HuH-7 (cell line): ENCODE data around the gene RHOJ.
"Not testable (repeated sequence)": the region's sequence is repeated elsewhere in the genome, so short reads cannot be mapped to it uniquely, and the experiment has no call there.

Experiments used
- DNase-seq: peaks from one replicate; pipeline ENCODE4 v3.0.0; 2011; ENCODE audit warnings: low spot score

The RHOJ gene

DNA sequence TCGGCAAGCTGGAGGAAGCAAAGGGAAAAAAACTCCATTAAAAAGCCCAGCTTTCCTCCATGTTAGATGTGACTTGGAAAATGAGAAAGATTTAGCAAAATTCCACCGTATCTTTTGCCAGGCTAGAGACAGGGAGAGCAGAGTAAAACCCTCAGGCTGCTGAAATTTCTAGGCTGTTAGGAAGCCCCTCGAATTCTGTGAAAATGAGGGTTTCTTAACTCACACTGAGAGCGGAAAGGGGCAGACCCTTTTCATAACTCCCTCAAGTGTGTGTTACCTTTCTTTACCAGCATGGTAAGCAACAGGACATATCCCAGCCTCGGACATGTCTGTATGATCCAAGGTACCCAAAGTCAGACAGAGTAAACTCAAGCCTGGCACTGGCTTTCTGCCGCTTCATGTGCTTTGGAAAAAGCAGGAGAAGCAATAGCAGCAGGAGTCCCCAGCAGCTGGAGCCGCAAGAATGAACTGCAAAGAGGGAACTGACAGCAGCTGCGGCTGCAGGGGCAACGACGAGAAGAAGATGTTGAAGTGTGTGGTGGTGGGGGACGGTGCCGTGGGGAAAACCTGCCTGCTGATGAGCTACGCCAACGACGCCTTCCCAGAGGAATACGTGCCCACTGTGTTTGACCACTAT is at the start of gene RHOJ:
Gene RHOJ (plus strand): TSS at position 37 of the 637 bp plus-strand sequence. CDS start 427 bp downstream, at position 464.
- DNase-seq = no peak

DNA sequence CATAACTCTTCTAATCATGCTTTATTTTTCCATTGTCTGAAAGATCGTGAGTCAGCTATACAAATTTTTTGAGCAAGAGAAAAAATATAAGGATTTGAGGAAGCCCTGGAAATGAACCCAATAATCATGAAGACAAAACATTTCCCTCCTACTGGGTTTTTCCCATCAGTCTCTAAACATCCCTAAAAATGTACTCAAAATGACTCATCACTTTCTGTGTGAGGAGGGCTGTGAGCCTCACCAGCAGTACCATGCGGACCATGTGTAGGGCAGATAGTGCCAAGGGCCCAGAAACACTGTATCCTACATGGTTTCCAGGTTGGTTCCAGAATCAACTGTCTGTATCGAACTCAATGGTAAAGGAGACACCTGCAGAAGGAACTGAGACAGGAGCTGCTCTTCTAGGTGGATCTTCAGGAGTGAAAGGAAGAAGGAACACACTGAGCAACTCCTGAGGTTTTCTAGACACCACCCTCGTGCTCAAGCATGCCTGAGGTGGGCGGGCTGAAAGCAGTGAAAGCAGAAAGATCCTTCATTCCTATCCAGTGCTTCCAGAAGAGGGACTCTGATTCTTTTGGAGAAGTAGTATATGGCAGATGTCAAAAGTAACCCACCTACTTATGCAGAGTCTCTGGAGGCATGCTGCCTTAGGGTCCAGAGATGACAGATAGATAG is 48.6 kb upstream of the RHOJ start:
- no peak for DNase-seq

DNA sequence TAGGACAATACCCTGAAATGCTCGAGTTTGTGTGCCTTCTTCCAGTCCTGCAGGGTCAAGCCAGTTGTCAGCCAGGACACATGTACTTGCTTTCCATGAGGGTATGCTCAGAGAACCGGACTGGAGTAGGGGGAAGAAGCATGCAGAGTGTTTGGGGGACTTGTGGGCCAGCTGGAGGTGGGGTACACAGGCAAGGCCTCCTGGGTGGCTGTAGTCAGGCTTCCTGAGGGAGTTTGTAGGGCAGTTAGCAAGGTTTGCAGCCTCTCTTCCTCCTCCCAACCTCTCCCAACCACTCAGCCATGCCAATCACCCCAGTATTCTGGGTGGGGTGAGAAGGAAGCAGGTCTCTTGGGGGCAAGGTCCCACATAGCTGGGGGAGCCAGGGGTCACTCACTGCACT is 47.0 kb upstream of the RHOJ start:
- DNase-seq = no peak

DNA sequence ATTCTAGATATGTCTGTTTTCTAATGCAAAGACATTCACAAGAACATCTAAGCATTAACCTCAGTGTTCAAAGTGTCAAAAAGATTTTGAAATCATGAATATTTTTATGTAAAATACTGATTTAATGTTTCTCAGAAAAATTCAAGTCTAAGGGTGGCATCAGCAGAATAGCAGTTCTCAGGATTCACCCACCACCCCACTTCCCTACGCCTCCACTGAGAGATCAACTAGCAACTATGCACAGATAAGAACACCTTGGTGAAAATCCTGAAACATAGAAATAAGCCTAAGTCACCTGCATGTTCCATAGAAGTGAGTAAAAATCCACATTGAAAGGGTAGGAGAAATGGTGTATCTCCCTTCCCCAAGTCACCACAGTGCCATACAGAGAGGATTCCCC is 40.9 kb upstream of the RHOJ start:
- DNase-seq = no peak

DNA sequence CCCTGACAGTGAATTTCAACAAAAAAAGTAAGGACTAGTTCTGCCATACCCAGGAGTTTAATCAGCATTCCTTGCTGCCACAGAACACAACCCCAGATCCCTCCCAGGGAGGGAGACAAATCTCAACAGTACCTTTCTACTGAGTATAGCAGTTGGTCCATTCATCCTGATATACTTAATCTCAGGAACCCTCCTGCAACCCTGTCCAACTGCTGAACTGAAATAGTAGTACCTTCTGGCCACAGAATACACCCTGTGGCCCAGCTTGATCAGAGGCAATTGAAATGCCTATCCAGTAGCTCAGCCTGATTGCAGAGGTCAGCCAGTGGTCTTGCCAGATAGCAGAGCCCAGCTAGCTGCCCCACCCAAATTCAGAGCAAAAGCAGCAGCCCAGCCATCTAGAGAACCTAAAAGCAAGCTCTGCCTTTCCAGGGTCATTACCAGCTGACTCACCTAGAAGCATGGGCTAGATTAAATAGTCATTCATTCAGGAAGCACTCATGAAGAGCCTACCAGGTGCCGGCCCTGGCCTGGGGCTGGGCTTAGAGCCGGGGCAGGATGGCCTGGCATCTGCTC is 40.0 kb upstream of the RHOJ start:
- no peak for DNase-seq

DNA sequence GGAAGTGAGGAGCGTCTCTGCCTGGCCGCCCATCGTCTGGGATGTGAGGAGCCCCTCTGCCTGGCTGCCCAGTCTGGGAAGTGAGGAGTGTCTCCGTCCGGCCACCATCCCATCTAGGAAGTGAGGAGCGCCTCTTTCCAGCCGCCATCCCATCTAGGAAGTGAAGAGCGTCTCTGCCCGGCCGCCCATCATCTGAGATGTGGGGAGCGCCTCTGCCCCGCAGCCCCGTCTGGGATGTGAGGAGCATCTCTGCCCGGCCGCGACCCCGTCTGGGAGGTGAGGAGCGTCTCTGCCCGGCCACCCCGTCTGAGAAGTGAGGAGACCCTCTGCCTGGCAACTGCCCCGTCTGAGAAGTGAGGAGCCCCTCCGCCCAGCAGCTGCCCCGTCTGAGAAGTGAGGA is 39.0 kb upstream of the RHOJ start:
- not testable (repeated sequence) for DNase-seq

DNA sequence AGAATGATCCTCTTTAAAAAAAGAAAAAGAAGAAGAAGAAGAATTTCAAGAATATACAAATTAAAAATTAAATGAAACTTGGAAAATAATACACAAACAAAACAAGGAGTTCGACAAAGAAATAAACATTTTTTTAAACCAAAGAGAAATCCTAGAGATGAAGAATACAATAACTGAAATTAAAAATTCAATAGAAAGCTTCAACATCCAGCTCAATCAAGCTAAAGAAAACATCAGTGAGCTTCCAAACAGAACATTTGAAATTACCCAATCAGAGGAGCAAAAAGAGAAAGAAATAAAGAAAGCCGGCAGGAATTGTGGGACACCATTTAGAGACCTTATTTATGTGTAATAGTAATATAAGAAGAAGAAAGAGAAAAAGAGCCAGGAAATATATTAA is 37.2 kb upstream of the RHOJ start:
- DNase-seq = no peak

DNA sequence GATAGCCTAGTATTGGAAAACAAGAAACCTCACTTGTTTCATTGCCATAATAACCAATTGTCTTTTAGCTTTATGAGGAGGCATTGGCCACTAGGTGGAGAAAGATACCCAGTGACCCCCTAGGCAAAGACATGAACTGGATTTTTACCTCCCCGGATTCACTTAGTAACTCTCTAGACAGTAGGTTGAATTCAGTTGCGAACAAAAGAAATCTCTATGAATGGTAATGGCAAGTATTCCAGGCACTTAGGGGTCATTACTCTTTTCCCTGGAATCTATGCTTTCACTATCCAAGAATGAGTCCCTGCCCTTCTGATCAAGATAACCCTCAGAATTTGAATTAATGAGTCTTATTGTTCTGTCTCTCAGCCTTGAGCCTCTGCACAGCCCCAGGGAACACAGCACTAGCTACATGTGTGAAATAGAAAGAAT is 29.5 kb upstream of the RHOJ start:
- DNase-seq = peak; percentile 38

DNA sequence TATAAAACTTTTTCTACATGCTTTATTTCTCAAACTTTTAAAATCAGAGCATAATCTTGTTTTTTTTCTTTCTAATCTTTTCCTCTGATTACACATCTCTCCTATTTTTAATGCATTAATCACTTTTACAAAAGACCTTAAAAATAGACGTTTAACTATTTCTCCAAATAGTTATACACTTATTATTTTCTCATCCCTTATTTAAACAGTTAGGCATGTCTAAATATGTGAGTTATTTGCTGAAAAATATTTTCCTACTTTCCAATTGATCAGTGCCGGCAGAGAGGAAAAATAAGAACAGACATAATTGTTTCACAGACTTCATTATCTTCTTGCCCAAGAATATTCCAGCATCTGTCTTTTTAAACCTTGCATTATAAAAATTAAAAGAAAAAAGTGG is 28.7 kb upstream of the RHOJ start:
- DNase-seq = no peak

DNA sequence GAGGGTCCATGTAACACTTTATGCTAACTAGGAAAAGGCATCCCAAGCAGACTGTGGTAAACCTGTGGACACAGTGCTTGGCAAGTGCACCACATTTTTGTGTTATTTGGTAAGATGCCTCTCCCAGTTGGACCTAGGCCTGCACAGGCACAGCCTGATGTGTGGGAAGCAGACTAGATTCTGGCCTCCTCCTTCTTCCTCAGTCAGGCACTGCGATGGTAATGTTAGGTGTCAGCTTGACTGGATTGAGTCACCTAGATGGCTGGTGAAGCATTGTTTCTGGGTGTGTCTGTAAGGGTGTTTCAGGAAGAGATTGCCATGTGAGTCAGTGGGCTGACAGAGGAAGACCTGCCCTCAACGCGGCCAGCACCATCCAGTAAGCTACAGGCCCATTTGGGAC is 25.3 kb upstream of the RHOJ start:
- DNase-seq = no peak

DNA sequence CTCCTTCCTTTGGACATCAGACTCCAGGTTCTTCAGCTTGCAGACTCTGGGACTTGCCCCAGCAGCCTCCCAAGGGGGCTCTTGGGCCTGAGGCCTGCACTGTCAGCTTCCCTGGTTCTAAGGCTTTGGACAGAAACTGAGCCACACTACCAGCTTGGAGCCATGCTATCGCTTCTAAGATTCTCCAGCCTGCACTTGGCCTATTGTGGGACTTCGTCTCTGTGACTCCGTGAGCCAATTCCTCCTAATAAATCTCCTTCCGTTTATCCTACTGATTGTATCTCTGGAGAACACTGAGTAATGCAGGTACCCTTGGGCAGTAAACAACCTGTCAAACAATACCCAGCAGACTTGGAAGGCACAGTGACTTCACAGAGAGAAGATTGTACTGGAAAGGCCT is 24.9 kb upstream of the RHOJ start:
- DNase-seq = no peak

DNA sequence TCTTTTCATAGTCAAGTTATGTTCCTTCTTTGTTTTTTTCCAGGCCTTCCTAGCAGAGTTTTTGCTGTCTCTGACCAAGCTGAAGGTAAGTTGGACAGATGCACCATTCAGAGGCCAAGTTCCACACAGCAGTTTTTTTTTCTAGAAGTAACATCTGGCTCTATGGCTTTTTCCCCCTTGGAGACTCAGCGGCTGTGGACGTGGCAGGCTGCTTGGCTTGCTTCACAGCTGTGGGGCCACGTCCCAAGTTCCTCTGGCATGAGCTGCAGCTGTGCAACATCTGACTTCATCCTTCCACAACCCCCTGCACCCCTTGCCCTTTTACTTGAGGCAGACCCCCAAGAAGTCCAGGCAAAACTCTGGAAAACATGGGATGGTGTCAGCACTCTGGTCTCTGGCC is 24.2 kb upstream of the RHOJ start:
- no peak for DNase-seq

DNA sequence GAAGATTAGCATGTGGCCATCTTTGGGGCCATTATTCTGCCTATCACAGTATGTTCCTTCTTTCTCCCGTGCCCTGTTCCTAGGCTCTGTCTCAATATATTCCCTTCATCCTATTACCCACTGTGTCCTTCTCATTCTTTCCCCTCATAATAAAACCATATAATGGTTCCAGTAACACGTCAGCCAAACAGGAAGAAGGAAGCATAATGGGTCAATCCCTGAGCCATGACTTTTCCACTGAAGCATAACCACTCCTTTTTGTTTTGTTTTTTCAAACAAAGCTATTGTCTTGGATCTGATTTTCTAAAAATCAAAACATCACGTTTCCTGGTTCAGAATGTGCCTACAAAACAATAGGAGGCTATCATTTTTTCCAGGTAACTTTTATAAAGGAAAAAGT is 21.3 kb upstream of the RHOJ start:
- no peak for DNase-seq

DNA sequence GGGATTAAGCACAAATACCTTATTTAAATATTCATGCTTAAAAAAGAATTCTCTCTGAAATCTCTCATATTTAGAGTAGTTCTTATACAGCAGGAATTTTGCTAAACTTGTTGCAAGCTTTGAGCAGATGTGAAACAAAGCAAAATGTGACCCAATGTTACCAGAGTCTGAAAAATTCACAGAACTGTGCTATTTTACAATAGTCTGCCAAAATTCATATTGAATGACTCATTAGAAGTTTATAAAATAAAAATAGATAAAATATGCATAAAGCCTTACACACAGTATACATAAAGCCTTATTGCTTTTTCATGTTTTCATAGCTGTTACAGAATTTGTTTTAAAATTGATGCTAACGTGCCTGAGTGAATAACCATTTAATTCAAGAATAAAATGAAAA is 17.8 kb upstream of the RHOJ start:
- no peak for DNase-seq

DNA sequence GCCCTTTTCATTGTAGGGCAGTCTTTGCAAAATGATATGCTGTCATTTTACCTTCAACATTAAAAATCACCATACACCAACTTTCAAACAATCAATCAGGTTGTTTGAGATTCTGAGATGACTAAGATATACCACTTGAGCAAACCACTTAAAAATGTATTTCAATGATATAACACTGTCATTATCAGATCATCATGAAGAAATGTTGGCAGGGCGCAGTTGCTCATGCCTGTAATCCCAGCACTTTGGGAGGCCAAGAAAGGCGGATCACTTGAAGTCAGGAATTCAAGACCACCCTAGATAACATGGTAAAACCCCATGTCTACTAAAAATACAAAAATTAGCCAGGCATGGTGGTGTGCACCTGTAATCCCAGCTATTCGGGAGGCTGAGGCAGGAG is 13.0 kb upstream of the RHOJ start:
- DNase-seq = no peak

DNA sequence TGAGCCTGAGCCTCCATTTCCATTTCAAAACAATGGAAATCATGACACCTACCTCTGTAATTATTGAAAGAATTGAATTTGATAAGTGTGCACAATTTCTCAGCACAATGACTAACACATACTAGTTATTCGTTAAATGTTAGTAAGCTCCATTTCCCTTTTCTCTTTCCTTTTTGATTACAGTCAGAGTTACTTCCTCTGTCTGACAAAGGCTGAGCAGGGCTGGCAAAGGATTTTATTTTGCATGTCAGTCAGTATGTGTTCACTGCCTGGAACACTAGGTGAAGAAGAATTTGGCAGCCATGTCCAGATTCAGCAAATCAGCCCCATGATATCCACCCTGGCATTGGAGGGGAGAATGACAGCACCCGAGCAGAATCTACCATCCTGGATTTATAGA is 12.2 kb upstream of the RHOJ start:
- DNase-seq = no peak

DNA sequence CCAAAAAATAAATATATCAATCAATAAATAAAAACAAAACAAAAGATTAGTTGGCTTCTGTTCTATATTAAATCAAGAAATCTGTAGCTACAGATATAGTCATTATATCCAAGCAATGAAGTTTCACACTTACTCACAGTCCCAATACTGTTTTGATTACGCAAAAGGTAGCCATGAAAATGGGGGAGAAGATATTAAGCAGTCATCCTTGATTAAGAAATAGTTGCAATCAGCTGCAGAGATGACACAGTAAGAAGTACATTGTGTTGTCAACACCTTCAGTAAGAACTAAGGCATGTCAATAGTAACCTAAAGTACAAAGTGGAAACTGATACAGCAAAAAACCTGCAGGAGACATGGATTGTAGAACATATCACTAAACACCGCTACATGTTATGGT is 11.0 kb upstream of the RHOJ start:
- no peak for DNase-seq

DNA sequence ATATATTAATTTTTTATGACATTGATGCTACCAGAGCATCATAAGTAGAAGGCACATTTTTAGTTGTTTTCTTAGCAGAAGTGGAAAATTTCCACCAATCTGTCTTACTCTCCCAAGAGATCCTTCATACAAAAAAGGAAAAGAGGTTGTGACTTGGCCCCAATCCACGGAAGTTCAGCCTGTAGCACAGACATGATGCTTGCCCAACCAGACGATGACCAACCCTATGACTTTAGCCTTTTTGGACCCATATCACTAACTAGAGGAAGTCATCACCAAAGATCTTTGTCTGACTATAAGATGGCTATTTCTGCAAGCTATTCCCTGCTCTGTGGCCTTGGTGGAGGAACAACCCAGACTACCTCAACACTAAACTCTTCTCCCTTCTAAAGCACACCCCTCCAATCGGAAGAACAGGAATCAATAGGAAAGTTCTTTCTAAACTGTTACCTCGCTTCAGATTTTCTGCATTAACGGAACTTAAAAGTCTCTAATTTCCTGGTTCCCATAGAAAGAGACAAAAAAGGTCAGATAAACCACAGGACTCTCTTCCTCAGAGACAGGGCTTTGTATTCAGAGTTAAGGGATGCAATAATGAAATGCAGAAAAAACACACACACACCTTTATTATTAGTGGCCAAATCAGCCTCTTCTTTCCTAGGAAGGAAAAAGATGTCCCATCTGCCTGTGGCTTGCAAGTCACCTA is 4.1 kb upstream of the RHOJ start:
- DNase-seq = no peak

DNA sequence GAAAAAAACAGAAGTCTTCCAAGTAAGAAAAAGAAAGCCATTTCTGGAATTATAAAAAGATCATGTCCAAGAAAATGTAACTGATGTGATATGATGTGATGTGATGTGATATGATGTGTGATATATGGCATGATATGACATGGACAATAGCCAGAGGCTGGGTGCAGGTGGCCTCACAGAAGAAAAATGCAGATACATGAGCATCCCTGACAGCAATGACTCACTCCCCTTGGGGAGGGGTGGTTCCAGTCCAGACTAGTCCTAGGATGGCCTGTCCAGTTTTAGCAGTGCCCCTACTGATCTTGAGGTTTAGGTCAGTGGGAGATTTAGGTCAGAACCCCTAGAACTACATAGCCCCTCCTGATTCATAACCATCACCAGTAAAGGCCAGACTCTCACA is 3.5 kb upstream of the RHOJ start:
- DNase-seq = no peak

DNA sequence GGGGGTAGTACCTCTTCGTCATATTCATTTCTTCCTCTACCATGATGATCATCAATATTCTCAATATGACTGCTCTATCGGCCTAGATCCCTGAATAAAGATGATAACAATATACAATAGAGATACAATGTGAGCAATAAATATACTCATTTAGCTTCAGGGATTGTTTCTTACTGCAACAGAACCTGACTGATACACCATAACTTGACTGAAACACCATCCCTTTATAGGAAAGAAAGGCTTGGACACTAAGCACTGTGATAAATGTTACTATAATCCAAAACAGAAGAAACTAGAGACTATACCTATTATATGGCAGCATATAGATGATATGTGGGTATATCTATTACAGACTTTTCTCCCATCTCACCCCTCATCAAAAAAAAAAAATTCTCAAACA is 1.2 kb upstream of the RHOJ start:
- no peak for DNase-seq

DNA sequence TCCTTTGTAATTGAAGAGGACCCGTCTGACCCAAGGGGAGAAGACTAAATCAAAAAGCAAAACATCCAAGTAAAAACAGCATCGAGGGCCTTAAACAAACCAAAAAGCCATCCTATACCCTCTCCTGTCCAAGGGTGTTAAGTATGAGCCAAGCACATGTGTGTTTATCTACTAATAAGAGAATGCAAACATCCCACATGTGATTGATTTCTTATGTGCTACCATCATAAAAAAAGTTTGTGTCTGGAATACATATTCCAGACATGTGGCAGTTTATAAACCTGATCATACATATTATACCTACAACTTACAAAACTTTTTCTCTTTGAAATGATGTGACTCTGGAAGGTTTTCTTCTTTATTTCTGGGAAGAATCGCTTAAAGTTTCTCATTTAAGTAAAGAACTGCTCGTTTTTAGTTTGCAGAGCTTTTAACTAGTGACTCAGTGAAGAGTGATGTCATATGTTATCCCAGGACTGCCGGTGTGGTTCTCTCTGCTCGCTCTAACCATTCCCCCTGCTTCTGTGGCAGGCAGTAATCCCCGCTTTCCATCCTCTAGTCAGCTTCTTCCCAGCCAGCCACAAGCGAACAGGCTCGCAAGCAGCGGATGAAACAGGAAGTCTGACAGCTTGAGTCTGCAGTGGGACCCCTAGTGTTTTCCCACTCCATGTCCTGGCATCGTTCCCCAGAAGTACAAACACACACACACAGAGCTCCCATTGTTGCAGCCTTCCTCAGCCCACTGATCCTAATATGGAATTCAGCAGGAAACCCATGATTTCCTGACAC is 431 bp upstream of the RHOJ start:
- DNase-seq = peak; percentile 15

DNA sequence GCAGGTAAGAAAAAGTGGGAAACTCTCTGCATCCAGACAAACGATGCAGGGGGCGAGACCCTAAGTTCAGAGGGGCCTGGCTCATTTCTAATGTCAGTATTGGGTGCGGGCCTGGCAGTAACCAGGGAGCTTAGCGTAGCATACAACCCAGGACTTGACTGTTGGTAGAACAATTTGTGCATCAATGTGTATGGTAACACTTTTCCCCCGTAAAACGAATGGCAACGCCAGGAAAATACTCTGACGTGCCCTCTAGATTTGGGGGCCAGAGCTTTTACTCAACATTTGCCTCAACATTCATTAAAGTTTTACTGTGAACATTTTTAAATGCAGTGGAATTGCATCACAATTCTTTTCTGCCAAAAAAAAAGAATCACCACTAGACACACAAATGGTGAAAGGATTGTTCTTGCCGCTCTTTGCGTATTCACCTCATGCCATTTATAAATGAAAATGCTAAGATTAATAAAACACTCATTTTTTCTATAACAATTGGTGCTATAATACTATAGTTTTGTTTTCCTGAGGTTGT is 867 bp downstream of the RHOJ start:
- DNase-seq = no peak
